ENCODE data around the gene TFAP2D. TPM values are rescaled to one million over a fixed set of nuclear protein-coding genes. Genes with fewer than 3 reads are reported as not detected.

TFAP2D gene
- total RNA-seq, 1 donor from 2014 or later = not detected

- Histone ChIP-seq H4K20me1 (ENCODE audit: low read depth) (peaks cover 93% of the 10 kb centered on the region), H3K27ac (no peak overlapping the region), H3K9ac (no peak overlapping the region), H3K4me3 (no peak overlapping the region), H3K36me3 (no peaks in the 10 kb centered on the region), H2AFZ (replicated peaks) (no peak overlapping the region), H3K4me1 (peaks cover 15% of the 10 kb centered on the region), H3K4me2 (no peak overlapping the region), H3K9me3 (ENCODE audit: low read depth) (no peaks in the 10 kb centered on the region), H3K79me2 (ENCODE audit: low read depth) (no peaks in the 10 kb centered on the region), H3F3A (ENCODE audit: low read depth) (peaks cover 10% of the 10 kb centered on the region), H3K27me3 (peaks cover 100% of the 10 kb centered on the region)
- no peak overlapping the region for H3K4me3 Mint-ChIP-seq
- H3K27ac Mint-ChIP-seq = no peak overlapping the region
- H3K27me3 Mint-ChIP-seq (ENCODE audit: insufficient read depth, low read depth) = peaks cover 93% of the 10 kb centered on the region
- H3K4me1 Mint-ChIP-seq = peaks cover 26% of the 10 kb centered on the region
- DNase-seq (ENCODE audit: low spot score) = peak; percentile 86
- H3K9me3 Mint-ChIP-seq = peaks cover 3% of the 10 kb centered on the region
- H3K36me3 Mint-ChIP-seq = no peaks in the 10 kb centered on the region
- TF ChIP-seq EZH2phosphoT487 (IDR thresholded peaks at IDR 0.05) = no peak
Observed at GRCh38 chr6:50720623-50721022, 7.3 kb downstream of the TFAP2D start.

- Histone ChIP-seq H3K4me2 (no peak overlapping the region), H3K79me2 (ENCODE audit: low read depth) (no peaks in the 10 kb centered on the region), H3K9me3 (ENCODE audit: low read depth) (no peaks in the 10 kb centered on the region), H3K36me3 (no peaks in the 10 kb centered on the region), H3K9ac (no peak overlapping the region), H3K4me3 (no peak overlapping the region), H3K27ac (no peak overlapping the region), H3K4me1 (peaks cover 7% of the 10 kb centered on the region), H4K20me1 (ENCODE audit: low read depth) (peaks cover 80% of the 10 kb centered on the region), H3F3A (ENCODE audit: low read depth) (peaks cover 4% of the 10 kb centered on the region), H2AFZ (replicated peaks) (no peak overlapping the region), H3K27me3 (peaks cover 100% of the 10 kb centered on the region)
- Mint-ChIP-seq H3K27ac (no peak overlapping the region), H3K4me3 (no peak overlapping the region), H3K27me3 (ENCODE audit: insufficient read depth, low read depth) (peaks cover 91% of the 10 kb centered on the region), H3K36me3 (no peaks in the 10 kb centered on the region), H3K4me1 (peaks cover 16% of the 10 kb centered on the region), H3K9me3 (peaks cover 3% of the 10 kb centered on the region)
- TF ChIP-seq CTCF (IDR thresholded peaks at IDR 0.05) = no peak
- no peak for TF ChIP-seq EZH2 (IDR thresholded peaks at IDR 0.05)
- no peak for TF ChIP-seq EZH2phosphoT487 (IDR thresholded peaks at IDR 0.05)
- no peak for DNase-seq (ENCODE audit: low spot score)
Observed at GRCh38 chr6:50721978-50722377, 8.7 kb downstream of the TFAP2D start.

GRCh38 chr6:50722829-50723554 lies 9.7 kb downstream of the TFAP2D start:
- H4K20me1 ChIP-seq (ENCODE audit: low read depth) = peaks cover 69% of the 10 kb centered on the region
- no peaks in the 10 kb centered on the region for H3K9me3 ChIP-seq (ENCODE audit: low read depth)
- peaks cover 4% of the 10 kb centered on the region for H3F3A ChIP-seq (ENCODE audit: low read depth)
- no peak overlapping the region for H3K27ac Mint-ChIP-seq
- H3K4me1 Mint-ChIP-seq = peaks cover 7% of the 10 kb centered on the region
- H3K27me3 ChIP-seq = peaks cover 100% of the 10 kb centered on the region
- DNase-seq (ENCODE audit: low spot score) = peak; percentile 65
- H3K79me2 ChIP-seq (ENCODE audit: low read depth) = no peaks in the 10 kb centered on the region
- H3K27me3 Mint-ChIP-seq (ENCODE audit: insufficient read depth, low read depth) = peaks cover 90% of the 10 kb centered on the region
- no peak overlapping the region for H3K4me3 ChIP-seq
- H3K9me3 Mint-ChIP-seq = peaks cover 3% of the 10 kb centered on the region
- H3K36me3 Mint-ChIP-seq = no peaks in the 10 kb centered on the region
- H3K4me2 ChIP-seq = no peak overlapping the region
- H3K9ac ChIP-seq = no peak overlapping the region
- TF ChIP-seq EZH2 (IDR thresholded peaks at IDR 0.05) (peak; percentile 54), EZH2phosphoT487 (IDR thresholded peaks at IDR 0.05) (peak; percentile 55), CTCF (IDR thresholded peaks at IDR 0.05) (no peak)
- peaks cover 4% of the 10 kb centered on the region for H3K4me1 ChIP-seq
- no peak overlapping the region for H2AFZ ChIP-seq (replicated peaks)
- H3K27ac ChIP-seq = no peak overlapping the region
- no peak overlapping the region for H3K4me3 Mint-ChIP-seq
- H3K36me3 ChIP-seq = no peaks in the 10 kb centered on the region

Measured in neural progenitor cell (in vitro differentiated cells).